ENCODE data around the gene ITPR3.

ITPR3 gene

GRCh38 chr6:33683051-33683571 lies 62.0 kb downstream of the ITPR3 start:
- DNase-seq (ENCODE audit: low read depth) = no peak
- no peak for TF ChIP-seq CTCF (IDR thresholded peaks at IDR 0.05; ENCODE audit: insufficient read depth, low read depth, low read length, missing control alignments)

GRCh38 chr6:33683576-33684427 lies 62.7 kb downstream of the ITPR3 start:
- no peak for DNase-seq (ENCODE audit: low read depth)

More at GRCh38 chr6:33683051-33683571, 62.0 kb downstream of the ITPR3 start:
- H3K4me3 ChIP-seq (ENCODE audit: low read length) = no peak overlapping the region

GRCh38 chr6:33684428-33684896 lies 63.3 kb downstream of the ITPR3 start:
- no peak for TF ChIP-seq CTCF (IDR thresholded peaks at IDR 0.05; ENCODE audit: insufficient read depth, low read depth, low read length, missing control alignments)
- no peak for DNase-seq (ENCODE audit: low read depth)
- no peak overlapping the region for H3K4me3 ChIP-seq (ENCODE audit: low read length)

More at GRCh38 chr6:33683576-33684427, 62.7 kb downstream of the ITPR3 start:
- no peak overlapping the region for H3K4me3 ChIP-seq (ENCODE audit: low read length)
- no peak for TF ChIP-seq CTCF (IDR thresholded peaks at IDR 0.05; ENCODE audit: insufficient read depth, low read depth, low read length, missing control alignments)

GRCh38 chr6:33684983-33685382 lies 63.9 kb downstream of the ITPR3 start:
- H3K4me3 ChIP-seq (ENCODE audit: low read length) = no peak overlapping the region
- no peak for TF ChIP-seq CTCF (IDR thresholded peaks at IDR 0.05; ENCODE audit: insufficient read depth, low read depth, low read length, missing control alignments)
- no peak for DNase-seq (ENCODE audit: low read depth)

- TF ChIP-seq CTCF (IDR thresholded peaks at IDR 0.05; ENCODE audit: insufficient read depth, low read depth, low read length, missing control alignments) = no peak
- no peak for DNase-seq (ENCODE audit: low read depth)
- no peak overlapping the region for H3K4me3 ChIP-seq (ENCODE audit: low read length)
Measured at GRCh38 chr6:33685411-33686224, 64.5 kb downstream of the ITPR3 start.

- no peak for DNase-seq (ENCODE audit: low read depth)
- H3K4me3 ChIP-seq (ENCODE audit: low read length) = no peak overlapping the region
- no peak for TF ChIP-seq CTCF (IDR thresholded peaks at IDR 0.05; ENCODE audit: insufficient read depth, low read depth, low read length, missing control alignments)
Measured at GRCh38 chr6:33686225-33686924, 65.3 kb downstream of the ITPR3 start.
